Measurements from ENCODE around the gene BAZ1B.
"Not testable (repeated sequence)": the region's sequence is repeated elsewhere in the genome, so short reads cannot be mapped to it uniquely, and the experiment has no call there.

BAZ1B gene

GRCh38 chr7:73560109-73560835 lies 38.2 kb upstream of the BAZ1B start:
- Histone ChIP-seq H3K27me3 (ENCODE audit: control insufficient read depth in 1 of 2, insufficient read depth in 2 of 2, low read length in 2 of 2) (no peaks in the 10 kb centered on the region), H3K4me3 (ENCODE audit: low read depth in 1 of 2, low read length in 2 of 2) (no peak overlapping the region), H3K36me3 (ENCODE audit: control insufficient read depth in 1 of 2, insufficient read depth in 2 of 2, low read length in 2 of 2) (no peaks in the 10 kb centered on the region), H3K9me3 (ENCODE audit: control insufficient read depth in 1 of 2, low read length in 2 of 2) (no peaks in the 10 kb centered on the region), H3K4me1 (ENCODE audit: control insufficient read depth in 1 of 2, insufficient read depth in 2 of 2, low read length in 2 of 2) (peaks cover 0 to 25% of the 10 kb centered on the region in 2 donors), H3K9ac (ENCODE audit: low read depth in 1 of 2, low read length in 2 of 2) (peak overlapping the region in 1 of 2 donors; percentile 12), H3K27ac (ENCODE audit: low read depth, low read length) (no peak overlapping the region)

- peak within 1 kb of the TSS; percentile 100 for H3K27ac ChIP-seq (ENCODE audit: low read depth, low read length)
- H3K36me3 ChIP-seq (ENCODE audit: control insufficient read depth in 1 of 2, insufficient read depth in 2 of 2, low read length in 2 of 2) = peaks cover 3 to 17% of the 10 kb centered on the region in 2 donors
- H3K4me1 ChIP-seq (ENCODE audit: control insufficient read depth in 1 of 2, insufficient read depth in 2 of 2, low read length in 2 of 2) = peaks cover 5 to 29% of the 10 kb centered on the region in 2 donors
These were observed 35.5 kb upstream of the BAZ1B start, which contains the start of gene BCL7B for GRCh38 chr7:73557397-73558257. Gene BCL7B, minus strand, starts transcription at chr7:73557690. Its CDS starts 112 bp downstream, at chr7:73557578.

DNA sequence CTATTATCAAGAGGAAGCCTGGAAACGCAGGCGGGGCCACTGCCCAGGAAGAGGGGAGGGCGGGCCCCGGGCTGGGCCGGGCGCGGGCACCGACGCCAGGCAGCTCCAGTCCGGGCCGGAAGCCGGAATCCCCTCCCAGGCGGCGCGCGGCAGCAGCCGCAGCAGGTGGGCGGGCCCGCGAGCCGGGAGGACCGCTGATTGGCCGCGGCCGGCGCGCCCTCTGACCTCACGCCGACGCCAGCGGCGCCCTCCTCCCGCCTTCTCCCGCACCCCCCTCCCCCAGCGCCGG lies 35.0 kb upstream of the BAZ1B start:
- Histone ChIP-seq H3K36me3 (ENCODE audit: control insufficient read depth in 1 of 2, insufficient read depth in 2 of 2, low read length in 2 of 2) (peaks cover 3 to 18% of the 10 kb centered on the region in 2 donors), H3K9me3 (ENCODE audit: control insufficient read depth in 1 of 2, low read length in 2 of 2) (no peaks in the 10 kb centered on the region), H3K4me1 (ENCODE audit: control insufficient read depth in 1 of 2, insufficient read depth in 2 of 2, low read length in 2 of 2) (peaks cover 5 to 29% of the 10 kb centered on the region in 2 donors), H3K9ac (ENCODE audit: low read depth in 1 of 2, low read length in 2 of 2) (peak overlapping the region; percentile 88 to 94), H3K27me3 (ENCODE audit: control insufficient read depth in 1 of 2, insufficient read depth in 2 of 2, low read length in 2 of 2) (no peaks in the 10 kb centered on the region), H3K27ac (ENCODE audit: low read depth, low read length) (peak overlapping the region; percentile 100), H3K4me3 (ENCODE audit: low read depth in 1 of 2, low read length in 2 of 2) (peak overlapping the region; percentile 89 to 97)

More at GRCh38 chr7:73557397-73558257, 35.5 kb upstream of the BAZ1B start, which contains the start of gene BCL7B:
- Histone ChIP-seq H3K9ac (ENCODE audit: low read depth in 1 of 2, low read length in 2 of 2) (peak within 1 kb of the TSS; percentile 88 to 94), H3K27me3 (ENCODE audit: control insufficient read depth in 1 of 2, insufficient read depth in 2 of 2, low read length in 2 of 2) (no peaks in the 10 kb centered on the region), H3K4me3 (ENCODE audit: low read depth in 1 of 2, low read length in 2 of 2) (peak within 1 kb of the TSS; percentile 89 to 97), H3K9me3 (ENCODE audit: control insufficient read depth in 1 of 2, low read length in 2 of 2) (no peaks in the 10 kb centered on the region)

- Histone ChIP-seq H3K36me3 (ENCODE audit: control insufficient read depth in 1 of 2, insufficient read depth in 2 of 2, low read length in 2 of 2) (peaks cover 5 to 20% of the 10 kb centered on the region in 2 donors), H3K9me3 (ENCODE audit: control insufficient read depth in 1 of 2, low read length in 2 of 2) (no peaks in the 10 kb centered on the region), H3K27me3 (ENCODE audit: control insufficient read depth in 1 of 2, insufficient read depth in 2 of 2, low read length in 2 of 2) (no peaks in the 10 kb centered on the region), H3K4me3 (ENCODE audit: low read depth in 1 of 2, low read length in 2 of 2) (peak overlapping the region; percentile 89 to 97), H3K27ac (ENCODE audit: low read depth, low read length) (peak overlapping the region; percentile 81), H3K9ac (ENCODE audit: low read depth in 1 of 2, low read length in 2 of 2) (peak overlapping the region; percentile 88 to 94), H3K4me1 (ENCODE audit: control insufficient read depth in 1 of 2, insufficient read depth in 2 of 2, low read length in 2 of 2) (peaks cover 5 to 29% of the 10 kb centered on the region in 2 donors)
These were observed 34.4 kb upstream of the BAZ1B start for GRCh38 chr7:73556208-73557107.

GRCh38 chr7:73555411-73555982 lies 33.4 kb upstream of the BAZ1B start:
- Histone ChIP-seq H3K9me3 (ENCODE audit: control insufficient read depth in 1 of 2, low read length in 2 of 2) (no peaks in the 10 kb centered on the region), H3K27ac (ENCODE audit: low read depth, low read length) (peak overlapping the region; percentile 28), H3K36me3 (ENCODE audit: control insufficient read depth in 1 of 2, insufficient read depth in 2 of 2, low read length in 2 of 2) (peaks cover 6 to 28% of the 10 kb centered on the region in 2 donors), H3K27me3 (ENCODE audit: control insufficient read depth in 1 of 2, insufficient read depth in 2 of 2, low read length in 2 of 2) (no peaks in the 10 kb centered on the region), H3K4me1 (ENCODE audit: control insufficient read depth in 1 of 2, insufficient read depth in 2 of 2, low read length in 2 of 2) (peaks cover 5 to 29% of the 10 kb centered on the region in 2 donors), H3K4me3 (ENCODE audit: low read depth in 1 of 2, low read length in 2 of 2) (peak overlapping the region; percentile 89 to 97), H3K9ac (ENCODE audit: low read depth in 1 of 2, low read length in 2 of 2) (peak overlapping the region; percentile 88 to 94)

- H3K4me3 ChIP-seq (ENCODE audit: low read depth in 1 of 2, low read length in 2 of 2); H3K27ac ChIP-seq (ENCODE audit: low read depth, low read length); H3K27me3 ChIP-seq (ENCODE audit: control insufficient read depth in 1 of 2, insufficient read depth in 2 of 2, low read length in 2 of 2); H3K9me3 ChIP-seq (ENCODE audit: control insufficient read depth in 1 of 2, low read length in 2 of 2); H3K4me1 ChIP-seq (ENCODE audit: control insufficient read depth in 1 of 2, insufficient read depth in 2 of 2, low read length in 2 of 2); H3K9ac ChIP-seq (ENCODE audit: low read depth in 1 of 2, low read length in 2 of 2): not testable (repeated sequence)
- peaks cover 16 to 56% of the 10 kb centered on the region in 2 donors for H3K36me3 ChIP-seq (ENCODE audit: control insufficient read depth in 1 of 2, insufficient read depth in 2 of 2, low read length in 2 of 2)
These were observed 28.0 kb upstream of the BAZ1B start for GRCh38 chr7:73550093-73550492.

GRCh38 chr7:73549176-73549575 lies 27.1 kb upstream of the BAZ1B start:
- H3K36me3 ChIP-seq (ENCODE audit: control insufficient read depth in 1 of 2, insufficient read depth in 2 of 2, low read length in 2 of 2) = peaks cover 16 to 47% of the 10 kb centered on the region in 2 donors
- no peak overlapping the region for H3K27ac ChIP-seq (ENCODE audit: low read depth, low read length)
- no peak overlapping the region for H3K9ac ChIP-seq (ENCODE audit: low read depth in 1 of 2, low read length in 2 of 2)
- peaks cover 3 to 4% of the 10 kb centered on the region in 2 donors for H3K4me1 ChIP-seq (ENCODE audit: control insufficient read depth in 1 of 2, insufficient read depth in 2 of 2, low read length in 2 of 2)
- H3K27me3 ChIP-seq (ENCODE audit: control insufficient read depth in 1 of 2, insufficient read depth in 2 of 2, low read length in 2 of 2) = no peaks in the 10 kb centered on the region
- H3K9me3 ChIP-seq (ENCODE audit: control insufficient read depth in 1 of 2, low read length in 2 of 2) = no peaks in the 10 kb centered on the region
- H3K4me3 ChIP-seq (ENCODE audit: low read depth in 1 of 2, low read length in 2 of 2) = no peak overlapping the region

DNA sequence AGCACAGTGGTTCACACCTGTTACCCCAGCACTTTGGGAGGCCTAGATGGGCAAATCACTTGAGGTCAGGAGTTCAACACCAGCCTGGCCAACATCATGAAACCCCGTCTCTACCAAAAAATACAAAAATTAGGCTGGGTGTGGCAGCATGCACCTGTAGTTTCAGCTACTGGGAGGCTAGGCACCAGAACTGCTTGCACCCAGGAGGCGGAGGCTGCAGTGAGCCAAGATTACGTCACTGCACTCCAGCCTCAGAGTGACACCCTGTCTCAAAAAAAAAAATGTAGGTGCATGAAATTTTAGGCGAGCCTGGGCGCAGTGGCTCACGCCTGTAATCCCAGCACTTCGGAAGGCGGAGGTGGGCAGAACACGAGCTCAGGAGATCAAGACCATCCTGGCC lies 25.7 kb upstream of the BAZ1B start:
- H3K4me3 ChIP-seq (ENCODE audit: low read depth in 1 of 2, low read length in 2 of 2) = no peak overlapping the region
- peaks cover 3 to 4% of the 10 kb centered on the region in 2 donors for H3K4me1 ChIP-seq (ENCODE audit: control insufficient read depth in 1 of 2, insufficient read depth in 2 of 2, low read length in 2 of 2)
- peaks cover 21 to 52% of the 10 kb centered on the region in 2 donors for H3K36me3 ChIP-seq (ENCODE audit: control insufficient read depth in 1 of 2, insufficient read depth in 2 of 2, low read length in 2 of 2)
- no peaks in the 10 kb centered on the region for H3K27me3 ChIP-seq (ENCODE audit: control insufficient read depth in 1 of 2, insufficient read depth in 2 of 2, low read length in 2 of 2)
- H3K9me3 ChIP-seq (ENCODE audit: control insufficient read depth in 1 of 2, low read length in 2 of 2) = no peaks in the 10 kb centered on the region
- no peak overlapping the region for H3K27ac ChIP-seq (ENCODE audit: low read depth, low read length)
- H3K9ac ChIP-seq (ENCODE audit: low read depth in 1 of 2, low read length in 2 of 2) = no peak overlapping the region

DNA sequence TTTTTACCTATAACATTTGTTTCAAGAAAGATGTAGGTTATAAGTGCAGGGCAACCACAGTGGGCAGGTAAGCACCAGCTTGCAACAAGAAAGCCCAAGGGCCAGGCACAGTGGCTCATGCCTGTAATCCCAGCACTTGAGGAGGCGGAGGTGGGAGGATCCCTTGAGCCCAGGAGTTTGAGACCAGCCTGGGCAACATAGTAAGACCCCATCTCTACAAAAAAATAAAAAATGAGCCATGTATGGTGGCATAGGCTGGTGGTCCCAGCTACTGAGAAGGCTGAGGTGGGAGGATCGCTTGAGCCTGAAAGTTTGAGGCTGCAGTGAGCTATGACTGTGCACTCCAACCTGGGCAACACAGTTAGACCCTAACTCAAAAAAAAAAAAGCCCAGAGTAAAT lies 22.6 kb upstream of the BAZ1B start:
- H3K36me3 ChIP-seq (ENCODE audit: control insufficient read depth in 1 of 2, insufficient read depth in 2 of 2, low read length in 2 of 2) = peaks cover 34 to 63% of the 10 kb centered on the region in 2 donors
- H3K4me1 ChIP-seq (ENCODE audit: control insufficient read depth in 1 of 2, insufficient read depth in 2 of 2, low read length in 2 of 2) = peaks cover 3 to 4% of the 10 kb centered on the region in 2 donors

More for the DNA sequence above, 22.6 kb upstream of the BAZ1B start:
- Histone ChIP-seq H3K27me3 (ENCODE audit: control insufficient read depth in 1 of 2, insufficient read depth in 2 of 2, low read length in 2 of 2) (no peaks in the 10 kb centered on the region), H3K9me3 (ENCODE audit: control insufficient read depth in 1 of 2, low read length in 2 of 2) (no peaks in the 10 kb centered on the region), H3K4me3 (ENCODE audit: low read depth in 1 of 2, low read length in 2 of 2) (no peak overlapping the region), H3K27ac (ENCODE audit: low read depth, low read length) (no peak overlapping the region), H3K9ac (ENCODE audit: low read depth in 1 of 2, low read length in 2 of 2) (no peak overlapping the region)
